Measurements from ENCODE around the gene CDKAL1. TPM values are rescaled to one million over a fixed set of nuclear protein-coding genes. Genes with fewer than 3 reads are reported as not detected.

CDKAL1 gene
- total RNA-seq, 1 donor from 2014 or later = 9.6 TPM

GRCh38 chr6:20669571-20670314 is 135.5 kb downstream of the CDKAL1 start:
- TF ChIP-seq CTCF (IDR thresholded peaks at IDR 0.05) = no peak
- Mint-ChIP-seq H3K27ac (ENCODE audit: unreplicated experiment) (no peak overlapping the region), H3K36me3 (ENCODE audit: low read depth) (no peaks in the 10 kb centered on the region), H3K4me3 (ENCODE audit: unreplicated experiment) (no peak overlapping the region), H3K9me3 (ENCODE audit: low read depth) (no peaks in the 10 kb centered on the region), H3K27me3 (ENCODE audit: low read depth) (no peaks in the 10 kb centered on the region), H3K4me1 (ENCODE audit: low read depth) (peaks cover 5% of the 10 kb centered on the region)
- no peak for DNase-seq (ENCODE audit: low spot score)

GRCh38 chr6:20670750-20671149 is 136.5 kb downstream of the CDKAL1 start:
- DNase-seq (ENCODE audit: low spot score) = no peak
- Mint-ChIP-seq H3K27ac (ENCODE audit: unreplicated experiment) (no peak overlapping the region), H3K27me3 (ENCODE audit: low read depth) (no peaks in the 10 kb centered on the region), H3K36me3 (ENCODE audit: low read depth) (no peaks in the 10 kb centered on the region), H3K9me3 (ENCODE audit: low read depth) (no peaks in the 10 kb centered on the region), H3K4me3 (ENCODE audit: unreplicated experiment) (no peak overlapping the region), H3K4me1 (ENCODE audit: low read depth) (peaks cover 5% of the 10 kb centered on the region)
- TF ChIP-seq CTCF (IDR thresholded peaks at IDR 0.05) = no peak

GRCh38 chr6:20672038-20672437 is 137.8 kb downstream of the CDKAL1 start:
- Mint-ChIP-seq H3K27ac (ENCODE audit: unreplicated experiment) (no peak overlapping the region), H3K4me1 (ENCODE audit: low read depth) (peaks cover 1% of the 10 kb centered on the region), H3K4me3 (ENCODE audit: unreplicated experiment) (no peak overlapping the region), H3K27me3 (ENCODE audit: low read depth) (no peaks in the 10 kb centered on the region), H3K9me3 (ENCODE audit: low read depth) (no peaks in the 10 kb centered on the region), H3K36me3 (ENCODE audit: low read depth) (no peaks in the 10 kb centered on the region)
- no peak for DNase-seq (ENCODE audit: low spot score)
- TF ChIP-seq CTCF (IDR thresholded peaks at IDR 0.05) = no peak

GRCh38 chr6:20673458-20673857 is 139.2 kb downstream of the CDKAL1 start:
- H3K9me3 Mint-ChIP-seq (ENCODE audit: low read depth) = no peaks in the 10 kb centered on the region
- no peak overlapping the region for H3K4me3 Mint-ChIP-seq (ENCODE audit: unreplicated experiment)
- no peaks in the 10 kb centered on the region for H3K27me3 Mint-ChIP-seq (ENCODE audit: low read depth)
- H3K27ac Mint-ChIP-seq (ENCODE audit: unreplicated experiment) = no peak overlapping the region
- no peaks in the 10 kb centered on the region for H3K36me3 Mint-ChIP-seq (ENCODE audit: low read depth)
- H3K4me1 Mint-ChIP-seq (ENCODE audit: low read depth) = peaks cover 2% of the 10 kb centered on the region
- no peak for DNase-seq (ENCODE audit: low spot score)
- no peak for TF ChIP-seq CTCF (IDR thresholded peaks at IDR 0.05)

GRCh38 chr6:20674664-20675063 is 140.4 kb downstream of the CDKAL1 start:
- no peak overlapping the region for H3K27ac Mint-ChIP-seq (ENCODE audit: unreplicated experiment)
- no peak for DNase-seq (ENCODE audit: low spot score)
- TF ChIP-seq CTCF (IDR thresholded peaks at IDR 0.05) = no peak
- H3K4me3 Mint-ChIP-seq (ENCODE audit: unreplicated experiment) = no peak overlapping the region
- H3K36me3 Mint-ChIP-seq (ENCODE audit: low read depth) = no peaks in the 10 kb centered on the region
- no peaks in the 10 kb centered on the region for H3K27me3 Mint-ChIP-seq (ENCODE audit: low read depth)
- peaks cover 2% of the 10 kb centered on the region for H3K4me1 Mint-ChIP-seq (ENCODE audit: low read depth)
- no peaks in the 10 kb centered on the region for H3K9me3 Mint-ChIP-seq (ENCODE audit: low read depth)
